Lower leg skin (tissue), 3 donors: Measurements from ENCODE around the gene CIPC.

ENCODE experiments used
- POLR2A ChIP-seq, 2 donors: fragments of 450-650 bp; IDR thresholded peaks; one replicate each; pipeline ENCODE4 v1.6.1; 2016 to 2017; ENCODE audit warnings: antibody characterized with exemption in 2 of 2, mild to moderate bottlenecking in 1 of 2, moderate library complexity in 1 of 2
- TF ChIP-seq, protein P1 (sequence below), 3 donors: fragments of 450-650 bp; IDR thresholded peaks; one replicate each; pipeline ENCODE4 v1.5.1; 2016; ENCODE audit warnings: antibody characterized with exemption in 3 of 3, mild to moderate bottlenecking in 3 of 3, moderate library complexity in 2 of 3

DNA sequence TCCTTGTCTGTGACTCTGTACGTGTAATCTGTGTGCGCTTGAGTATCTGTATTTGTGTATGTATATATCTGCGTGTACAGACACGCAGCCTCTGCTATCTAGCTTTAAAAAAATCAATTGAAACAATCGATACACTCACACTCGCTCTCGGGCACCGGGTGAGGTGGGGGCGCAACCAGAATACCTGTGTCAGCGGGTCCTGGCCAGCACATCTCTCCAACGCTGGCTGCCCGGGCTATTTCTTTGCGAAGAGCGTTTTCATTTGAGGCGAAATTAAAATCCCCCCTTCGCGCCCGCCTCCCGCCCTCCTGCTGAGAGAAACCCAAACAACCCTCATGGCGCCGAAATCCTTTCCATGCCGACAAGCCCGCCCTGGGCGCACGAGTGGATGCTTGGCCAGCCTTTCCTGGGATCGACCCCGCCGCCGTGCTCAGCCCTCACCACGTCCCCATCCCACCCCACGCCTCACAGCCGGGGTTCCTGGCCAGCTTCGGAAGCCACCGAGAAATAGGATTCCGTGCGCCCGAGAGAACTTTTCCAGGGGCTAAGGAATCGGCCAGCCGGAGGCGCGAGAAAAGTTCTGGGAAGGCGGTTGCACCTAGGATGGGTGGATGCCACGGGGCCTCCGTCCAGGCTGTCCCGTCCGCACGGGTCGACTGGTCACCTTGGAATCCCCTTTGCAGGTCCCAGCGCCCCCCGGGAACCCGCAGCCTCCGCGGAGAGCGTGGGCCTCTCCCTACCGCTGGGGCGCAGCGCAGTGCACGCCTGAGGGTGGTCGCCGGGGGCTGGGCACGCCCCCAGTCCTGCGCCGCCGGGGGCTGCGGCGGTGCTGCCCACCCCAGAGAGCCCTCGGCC, 42.5 kb downstream of the CIPC start:
- TF ChIP-seq POLR2A (IDR thresholded peaks at IDR 0.05): no peak
- TF ChIP-seq, protein P1, sequence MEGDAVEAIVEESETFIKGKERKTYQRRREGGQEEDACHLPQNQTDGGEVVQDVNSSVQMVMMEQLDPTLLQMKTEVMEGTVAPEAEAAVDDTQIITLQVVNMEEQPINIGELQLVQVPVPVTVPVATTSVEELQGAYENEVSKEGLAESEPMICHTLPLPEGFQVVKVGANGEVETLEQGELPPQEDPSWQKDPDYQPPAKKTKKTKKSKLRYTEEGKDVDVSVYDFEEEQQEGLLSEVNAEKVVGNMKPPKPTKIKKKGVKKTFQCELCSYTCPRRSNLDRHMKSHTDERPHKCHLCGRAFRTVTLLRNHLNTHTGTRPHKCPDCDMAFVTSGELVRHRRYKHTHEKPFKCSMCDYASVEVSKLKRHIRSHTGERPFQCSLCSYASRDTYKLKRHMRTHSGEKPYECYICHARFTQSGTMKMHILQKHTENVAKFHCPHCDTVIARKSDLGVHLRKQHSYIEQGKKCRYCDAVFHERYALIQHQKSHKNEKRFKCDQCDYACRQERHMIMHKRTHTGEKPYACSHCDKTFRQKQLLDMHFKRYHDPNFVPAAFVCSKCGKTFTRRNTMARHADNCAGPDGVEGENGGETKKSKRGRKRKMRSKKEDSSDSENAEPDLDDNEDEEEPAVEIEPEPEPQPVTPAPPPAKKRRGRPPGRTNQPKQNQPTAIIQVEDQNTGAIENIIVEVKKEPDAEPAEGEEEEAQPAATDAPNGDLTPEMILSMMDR (IDR thresholded peaks at IDR 0.05): no peak
